B cell (primary cell): ENCODE results near the gene KIAA0232. TPM values are rescaled to one million over a fixed set of nuclear protein-coding genes. Genes with fewer than 3 reads are reported as not detected.
A peak's percentile ranks its signal among the peaks of the same experiment; 100 is the strongest.

ENCODE experiments used
- ATAC-seq: fragments of 200-7000 bp; cut with Tn5 transposase; one replicate; pipeline ENCODE4 v1.10.0; 2021; ENCODE audit warnings: low read depth, mild to moderate bottlenecking, moderate number of reproducible peaks, moderate library complexity
- CTCF ChIA-PET: fragments of 350-600 bp; sonication (Branson Sonifier 250); formaldehyde crosslinking; loops from one replicate; lab custom pipeline; 2021; ENCODE audit warnings: antibody characterized with exemption, inconsistent platforms; lab: Charles Lee
- POLR2A ChIA-PET: fragments of 350-600 bp; sonication (Branson Sonifier 250); formaldehyde crosslinking; loops from one replicate; lab custom pipeline; 2021; ENCODE audit warnings: antibody characterized with exemption; lab: Charles Lee
- DNase-seq: peaks from one replicate; pipeline ENCODE4 v3.0.0; 2013
- H2AFZ ChIP-seq: 2 replicates; pipeline ENCODE4 v1.6.1; 2012; ENCODE audit warnings: mild to moderate bottlenecking, low read depth, low read length; ENCODE audit not compliant: insufficient read depth, poor library complexity, severe bottlenecking
- H3K27ac ChIP-seq, 2 donors: 1 replicate in 1 of 2; 2 replicates in 1 of 2; pipeline ENCODE4 v1.5.1; 2012 to 2013; ENCODE audit warnings: low read length in 2 of 2, mild to moderate bottlenecking in 2 of 2, moderate library complexity in 1 of 2
- H3K27me3 ChIP-seq, 4 experiments: fragments of 200-600 bp in 1 of 4; sonication (generic) in 1 of 4; replicated peaks in 1 of 4; 1 replicate in 2 of 4; 2 replicates in 2 of 4; pipeline versions ENCODE4 v1.6.1 to v1.7.0; 2013 to 2016; ENCODE audit warnings: low read length in 3 of 4, mild to moderate bottlenecking in 2 of 4, mixed read lengths in 1 of 4, moderate library complexity in 1 of 4; ENCODE audit not compliant: insufficient read depth in 4 of 4, control insufficient read depth in 3 of 4; ENCODE audit errors: control extremely low read depth in 1 of 4
- H3K36me3 ChIP-seq, 2 experiments: replicated peaks in 1 of 2; 1 replicate in 1 of 2; 2 replicates in 1 of 2; pipeline versions ENCODE4 v1.6.1 to v1.7.1; 2013; ENCODE audit warnings: low read length in 1 of 2; ENCODE audit not compliant: insufficient read depth in 2 of 2, control insufficient read depth in 1 of 2; ENCODE audit errors: control extremely low read depth in 1 of 2, extremely low read depth in 1 of 2
- H3K4me1 ChIP-seq, 2 donors: fragments of 200-600 bp in 1 of 2; sonication (generic) in 1 of 2; 1 replicate in 1 of 2; 2 replicates in 1 of 2; pipeline versions ENCODE4 v1.5.1 to v1.6.1; 2013 to 2017; ENCODE audit warnings: low read length in 2 of 2; ENCODE audit not compliant: control insufficient read depth in 2 of 2, insufficient read depth in 2 of 2
- H3K4me2 ChIP-seq: replicated peaks from 2 replicates; pipeline ENCODE3; 2012; ENCODE audit warnings: mild to moderate bottlenecking, low read depth, low read length; ENCODE audit not compliant: poor library complexity, severe bottlenecking
- H3K4me3 ChIP-seq, 5 experiments: fragments of 200-600 bp in 1 of 5; sonication (generic) in 1 of 5; 1 replicate in 3 of 5; 2 replicates in 2 of 5; pipeline versions ENCODE4 v1.5.1 to v1.7.0; 2011 to 2016; ENCODE audit warnings: low read length in 4 of 5, mild to moderate bottlenecking in 4 of 5, low read depth in 2 of 5, control low read depth in 1 of 5, moderate library complexity in 1 of 5; ENCODE audit not compliant: insufficient read depth in 1 of 5; ENCODE audit errors: control extremely low read depth in 1 of 5, extremely low read depth in 1 of 5
- H3K79me2 ChIP-seq: fragments of 200-600 bp; sonication (generic); one replicate; pipeline ENCODE4 v1.6.0; 2016; ENCODE audit warnings: low read length; ENCODE audit not compliant: control insufficient read depth, insufficient read depth
- H3K9ac ChIP-seq: fragments of 200-600 bp; sonication (generic); 2 replicates; pipeline ENCODE4 v1.6.1; 2017; ENCODE audit warnings: mild to moderate bottlenecking, low read length, moderate library complexity
- H3K9me3 ChIP-seq, 3 donors: one replicate each; pipeline versions ENCODE4 v1.6.1 to v1.7.1; 2013; ENCODE audit warnings: low read length in 2 of 3; ENCODE audit not compliant: control insufficient read depth in 2 of 3, insufficient read depth in 1 of 3; ENCODE audit errors: control extremely low read depth in 1 of 3
- H4K20me1 ChIP-seq: 2 replicates; pipeline ENCODE4 v1.6.0; 2012; ENCODE audit warnings: mild to moderate bottlenecking, low read length; ENCODE audit not compliant: insufficient read depth, control insufficient read depth, poor library complexity, severe bottlenecking
- H3K27ac Mint-ChIP-seq: one replicate; pipeline ENCODE4 v1.8.0; 2021; ENCODE audit warnings: mixed read lengths
- H3K27me3 Mint-ChIP-seq: one replicate; pipeline ENCODE4 v1.8.0; 2021; ENCODE audit warnings: mixed read lengths
- H3K4me1 Mint-ChIP-seq: one replicate; pipeline ENCODE4 v1.8.0; 2021; ENCODE audit warnings: mixed read lengths
- H3K4me3 Mint-ChIP-seq: one replicate; pipeline ENCODE4 v1.8.0; 2021; ENCODE audit warnings: mixed read lengths
- H3K9me3 Mint-ChIP-seq: one replicate; pipeline ENCODE4 v1.8.0; 2022; ENCODE audit warnings: mixed read lengths; ENCODE audit not compliant: insufficient read depth
- CTCF ChIP-seq: fragments of 200-600 bp; IDR thresholded peaks from one replicate; pipeline ENCODE4 v1.8.0; 2022; ENCODE audit warnings: antibody characterized with exemption, mild to moderate bottlenecking
- EZH2 ChIP-seq: IDR thresholded peaks from 2 replicates; pipeline ENCODE4 v1.6.1; 2012; ENCODE audit warnings: borderline replicate concordance, low read depth, mild to moderate bottlenecking, moderate library complexity, low read length; ENCODE audit not compliant: insufficient read depth, poor library complexity, severe bottlenecking
- WGBS: methylation state at CpG from one replicate; pipeline ENCODE4 v1.1.5; 2013; ENCODE audit warnings: missing lambda C conversion rate; ENCODE audit not compliant: insufficient coverage; 5-methylcytosine and 5-hydroxymethylcytosine counted together
- intact Hi-C: fragments of 100-400 bp; cut with micrococcal nuclease; formaldehyde crosslinking; loops from one replicate; pipeline ENCODE4 v1.10.0; 2022
- polyA plus RNA-seq: library from polyadenylated mRNA; depleted of rRNA; stranded (reverse); fragments of >200 nt; gene quantifications from 2 replicates; pipeline ENCODE4 v1.2.3, GENCODE V29; 2012
- total RNA-seq, 2 donors: library from RNA; stranded (reverse); fragments of 120-200 nt in 1 of 2; gene quantifications; 1 replicate in 1 of 2; 2 replicates in 1 of 2; pipeline versions ENCODE4 v1.2.3 to v1.2.4, GENCODE V29; 2013 to 2022

Gene KIAA0232
- total and polyA plus RNA-seq, 2 donors (not counting 1 experiment from before 2014, with no cell fraction given): 2.9 to 20.8 TPM

- Mint-ChIP-seq H3K9me3 (no peaks in the 10 kb centered on the region), H3K4me3 (peak overlapping the region; percentile 55), H3K27me3 (peaks cover 4% of the 10 kb centered on the region), H3K27ac (peak overlapping the region; percentile 79), H3K4me1 (peaks cover 13% of the 10 kb centered on the region)
- H3K79me2 ChIP-seq: no peaks in the 10 kb centered on the region
- POLR2A ChIA-PET: no interaction called here
- H3K4me2 ChIP-seq: peak overlapping the region; percentile 48
- DNase-seq: peak; percentile 33
- TF ChIP-seq EZH2 (no peak), CTCF (no peak)
- H2AFZ ChIP-seq: peak overlapping the region; percentile 50
- 53% methylated on average over 11 of the region's 15 CpGs for WGBS
- no peaks in the 10 kb centered on the region for H3K36me3 ChIP-seq
- H3K9me3 ChIP-seq: no peaks in the 10 kb centered on the region
- H3K27me3 ChIP-seq: peaks cover 0 to 6% (median 0%) of the 10 kb centered on the region in 4 experiments
- intact Hi-C loops: no loop called here
- CTCF ChIA-PET: interaction anchor here (0.6 to 1.5 kb wide), 3 partner anchors 8 to 96 kb away, joined by 3 to 17 read pairs (median 3); no protein-coding TSS in a partner anchor
- H3K4me1 ChIP-seq: peaks cover 8 to 18% of the 10 kb centered on the region in 2 donors
- H3K9ac ChIP-seq: no peak overlapping the region
- H3K27ac ChIP-seq: no peak overlapping the region
- no peak for ATAC-seq
- no peak overlapping the region for H3K4me3 ChIP-seq
- no peaks in the 10 kb centered on the region for H4K20me1 ChIP-seq
These were observed 4.8 kb upstream of the KIAA0232 start for GRCh38 chr4:6777636-6778281.

DNA sequence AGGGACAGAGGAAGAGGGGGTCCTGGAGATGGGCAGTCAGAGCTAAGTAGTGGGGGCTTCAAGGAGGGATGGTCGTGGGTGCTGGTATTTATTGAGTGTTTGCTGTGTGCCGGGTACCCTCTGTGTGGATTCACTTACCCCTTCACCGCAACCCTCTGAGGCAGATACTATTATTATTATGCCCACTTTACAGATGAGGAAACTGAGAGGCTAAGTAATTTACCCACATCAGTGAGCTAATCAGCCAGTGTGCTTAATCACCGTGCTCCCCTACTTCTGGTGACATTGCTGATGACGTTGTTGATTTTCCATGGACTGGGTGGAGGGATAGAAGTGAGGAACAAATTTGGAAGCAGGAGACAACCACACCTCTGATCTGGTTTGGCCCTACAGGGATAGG is 4.1 kb upstream of the KIAA0232 start:
- peaks cover under 1% of the 10 kb centered on the region for H3K27me3 Mint-ChIP-seq
- H3K4me1 Mint-ChIP-seq: peaks cover 13% of the 10 kb centered on the region
- H3K4me3 ChIP-seq: no peak overlapping the region
- no peak for ATAC-seq
- CTCF ChIA-PET: interaction anchor here (0.6 to 1.5 kb wide), 3 partner anchors 9 to 95 kb away, joined by 3 to 17 read pairs (median 3); no protein-coding TSS in a partner anchor
- no peaks in the 10 kb centered on the region for H3K79me2 ChIP-seq
- peaks cover 0 to 6% (median 0%) of the 10 kb centered on the region in 4 experiments for H3K27me3 ChIP-seq
- H3K9me3 ChIP-seq: no peaks in the 10 kb centered on the region
- no peak for TF ChIP-seq CTCF
- no peak for TF ChIP-seq EZH2
- H3K4me3 Mint-ChIP-seq: no peak overlapping the region
- no peaks in the 10 kb centered on the region for H4K20me1 ChIP-seq
- POLR2A ChIA-PET: no interaction called here
- no peak overlapping the region for H3K4me2 ChIP-seq
- H3K27ac ChIP-seq: no peak overlapping the region
- H3K36me3 ChIP-seq: no peaks in the 10 kb centered on the region
- H3K9ac ChIP-seq: no peak overlapping the region
- no peak overlapping the region for H3K27ac Mint-ChIP-seq
- H3K4me1 ChIP-seq: peaks cover 8 to 18% of the 10 kb centered on the region in 2 donors
- WGBS: no CpG with 5 or more reads among the region's 5 CpGs
- intact Hi-C loops: no loop called here
- DNase-seq: no peak
- H2AFZ ChIP-seq: no peak overlapping the region
- H3K9me3 Mint-ChIP-seq: no peaks in the 10 kb centered on the region
